HG02884 (cell line): ENCODE results near the gene PEX5L.
"Not testable (repeated sequence)": the region's sequence is repeated elsewhere in the genome, so short reads cannot be mapped to it uniquely, and the experiment has no call there.

Source experiments
- ATAC-seq: cut with Tn5 transposase; IDR thresholded peaks from one replicate; pipeline ENCODE4 v1.9.1; 2021; ENCODE audit warnings: mild to moderate bottlenecking, moderate library complexity; ENCODE audit not compliant: unreplicated experiment

Gene PEX5L

GRCh38 chr3:180036671-180037455 is at the start of gene PEX5L:
PEX5L (minus strand) TSS chr3:180036937; CDS start chr3:180036599, 338 bp downstream.
- peak; percentile 57 for ATAC-seq

- no peak for ATAC-seq
Observed at GRCh38 chr3:180085122-180085710, 48.5 kb upstream of the PEX5L start.

- no peak for ATAC-seq
Observed at GRCh38 chr3:180082699-180083098, 46.0 kb upstream of the PEX5L start.

- no peak for ATAC-seq
Observed at GRCh38 chr3:180078592-180078991, 41.9 kb upstream of the PEX5L start.

GRCh38 chr3:180073561-180073960 is 36.8 kb upstream of the PEX5L start:
- ATAC-seq = no peak

GRCh38 chr3:180072786-180073185 is 36.0 kb upstream of the PEX5L start:
- no peak for ATAC-seq

GRCh38 chr3:180070925-180071324 is 34.2 kb upstream of the PEX5L start:
- ATAC-seq = no peak

- ATAC-seq = no peak
Observed at GRCh38 chr3:180068023-180068422, 31.3 kb upstream of the PEX5L start.

GRCh38 chr3:180066598-180066997 is 29.9 kb upstream of the PEX5L start:
- ATAC-seq = no peak

- no peak for ATAC-seq
Observed at GRCh38 chr3:180063783-180064182, 27.0 kb upstream of the PEX5L start.

GRCh38 chr3:180062771-180063170 is 26.0 kb upstream of the PEX5L start:
- no peak for ATAC-seq

- no peak for ATAC-seq
Observed at GRCh38 chr3:180059356-180059755, 22.6 kb upstream of the PEX5L start.

- ATAC-seq = no peak
Observed at GRCh38 chr3:180058238-180058637, 21.5 kb upstream of the PEX5L start.

GRCh38 chr3:180055656-180056055 is 18.9 kb upstream of the PEX5L start:
- not testable (repeated sequence) for ATAC-seq

GRCh38 chr3:180049391-180049790 is 12.7 kb upstream of the PEX5L start:
- no peak for ATAC-seq

GRCh38 chr3:180048840-180049239 is 12.1 kb upstream of the PEX5L start:
- ATAC-seq = no peak

GRCh38 chr3:180048103-180048502 is 11.4 kb upstream of the PEX5L start:
- ATAC-seq = peak; percentile 96

- ATAC-seq = no peak
Observed at GRCh38 chr3:180040966-180041365, 4.2 kb upstream of the PEX5L start.

GRCh38 chr3:180036092-180036670 is 556 bp downstream of the PEX5L start:
- ATAC-seq = peak; percentile 54

- no peak for ATAC-seq
Observed at GRCh38 chr3:180026997-180027396, 9.7 kb downstream of the PEX5L start.

- peak; percentile 76 for ATAC-seq
Observed at GRCh38 chr3:180018543-180018942, 18.2 kb downstream of the PEX5L start.

- no peak for ATAC-seq
Observed at GRCh38 chr3:180017846-180018245, 18.9 kb downstream of the PEX5L start.
